Neural progenitor cell (in vitro differentiated cells): Measurements from ENCODE around the gene PPP4R1.
A peak's percentile ranks its signal among the peaks of the same experiment; 100 is the strongest.

Experiments used
- CTCF ChIP-seq: fragments of 200-600 bp; sonication (generic); IDR thresholded peaks from 2 replicates; pipeline ENCODE4 v1.5.1; 2017; ENCODE audit warnings: antibody characterized with exemption, mild to moderate bottlenecking
- EZH2 ChIP-seq: fragments of 200-600 bp; sonication (generic); IDR thresholded peaks from 2 replicates; pipeline ENCODE4 v1.6.1; 2017; ENCODE audit warnings: antibody characterized with exemption, mild to moderate bottlenecking, moderate library complexity
- EZH2phosphoT487 ChIP-seq: fragments of 200-600 bp; sonication (generic); IDR thresholded peaks from 2 replicates; pipeline ENCODE4 v1.6.1; 2017; ENCODE audit warnings: antibody characterized with exemption

- TF ChIP-seq CTCF (peak; percentile 16), EZH2 (no peak), EZH2phosphoT487 (no peak)
These were observed 65.0 kb downstream of the PPP4R1 start for GRCh38 chr18:9549405-9549804.
